ENCODE measurements around the gene ANAPC15.

Gene ANAPC15

DNA sequence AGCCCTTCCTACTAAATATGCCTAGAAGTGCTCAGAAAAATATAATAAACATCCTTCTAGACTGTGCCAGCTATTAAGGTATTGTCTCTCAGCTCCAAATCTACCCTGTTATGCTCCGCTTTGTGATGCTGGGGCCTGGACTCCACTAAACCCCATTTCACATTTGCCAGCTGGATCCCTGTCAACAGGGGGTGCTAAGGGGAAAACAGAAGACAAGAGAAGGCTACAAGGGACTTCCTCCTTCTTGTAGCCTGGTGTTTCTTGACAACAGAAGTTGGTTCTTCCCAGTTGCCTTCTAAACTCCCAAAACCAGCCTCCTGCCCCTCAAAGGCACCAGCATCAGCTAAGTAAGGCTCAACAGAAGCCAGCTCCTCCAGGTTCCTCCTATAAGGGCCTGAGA lies 37.4 kb downstream of the ANAPC15 start:
- Histone ChIP-seq H3K27me3 (ENCODE audit: low read depth) (no peaks in the 10 kb centered on the region), H3K9me3 (no peaks in the 10 kb centered on the region), H3K4me1 (peaks cover 8% of the 10 kb centered on the region), H3K4me3 (no peak overlapping the region), H3K36me3 (replicated peaks) (peaks cover 11% of the 10 kb centered on the region)
- no peak for DNase-seq (ENCODE audit: low spot score in 2 of 2)
- in situ Hi-C loops (cut with MboI; ENCODE audit: low sequenced_read_pairs), result no loop called here

DNA sequence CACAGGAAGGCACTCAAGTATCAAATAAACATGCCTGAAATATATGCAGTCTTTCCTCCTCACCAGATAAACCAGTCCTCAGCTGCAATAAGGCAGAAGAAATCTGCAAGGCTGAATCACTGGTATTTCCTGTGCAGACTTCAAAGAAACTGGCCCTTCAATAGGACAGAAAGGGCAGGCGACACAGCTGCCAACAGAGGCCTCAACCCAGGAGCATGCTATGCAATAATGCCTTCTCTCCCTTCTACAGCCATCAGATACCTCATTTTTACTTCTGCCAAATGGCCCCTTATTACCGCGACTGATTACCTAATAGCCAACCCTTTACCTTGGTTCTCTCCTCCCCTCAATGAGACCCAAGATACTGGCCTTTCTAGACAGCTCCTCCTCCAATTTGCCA lies 40.1 kb downstream of the ANAPC15 start:
- no peak for DNase-seq (ENCODE audit: low spot score in 2 of 2)
- Histone ChIP-seq H3K4me1 (no peaks in the 10 kb centered on the region), H3K27me3 (ENCODE audit: low read depth) (no peaks in the 10 kb centered on the region), H3K4me3 (no peak overlapping the region), H3K36me3 (replicated peaks) (peaks cover 26% of the 10 kb centered on the region), H3K9me3 (no peaks in the 10 kb centered on the region)
- in situ Hi-C loops (cut with MboI; ENCODE audit: low sequenced_read_pairs), result no loop called here

DNA sequence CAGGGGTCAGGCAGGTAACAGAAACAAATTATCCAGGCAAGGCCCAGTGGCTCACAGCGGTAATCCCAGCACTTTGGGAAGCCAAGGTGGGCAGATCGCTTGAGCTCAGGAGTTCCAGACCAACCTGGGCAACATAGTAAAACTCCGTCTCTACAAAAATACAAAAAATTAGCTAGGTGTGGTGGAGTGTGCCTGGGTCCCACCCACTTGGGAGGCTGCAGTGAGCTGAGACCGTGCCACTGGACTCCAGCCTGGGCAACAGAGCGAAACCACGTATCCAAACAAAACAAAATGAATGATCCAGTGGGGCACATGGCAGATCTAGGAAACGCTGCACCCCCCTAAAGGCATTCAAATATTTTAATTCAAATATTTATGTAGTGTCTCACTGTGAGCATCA lies 42.0 kb downstream of the ANAPC15 start:
- Histone ChIP-seq H3K27me3 (ENCODE audit: low read depth) (no peaks in the 10 kb centered on the region), H3K4me3 (no peak overlapping the region), H3K36me3 (replicated peaks) (peaks cover 36% of the 10 kb centered on the region), H3K9me3 (no peaks in the 10 kb centered on the region), H3K4me1 (no peaks in the 10 kb centered on the region)
- no peak for DNase-seq (ENCODE audit: low spot score in 2 of 2)
- in situ Hi-C loops (cut with MboI; ENCODE audit: low sequenced_read_pairs), result no loop called here

DNA sequence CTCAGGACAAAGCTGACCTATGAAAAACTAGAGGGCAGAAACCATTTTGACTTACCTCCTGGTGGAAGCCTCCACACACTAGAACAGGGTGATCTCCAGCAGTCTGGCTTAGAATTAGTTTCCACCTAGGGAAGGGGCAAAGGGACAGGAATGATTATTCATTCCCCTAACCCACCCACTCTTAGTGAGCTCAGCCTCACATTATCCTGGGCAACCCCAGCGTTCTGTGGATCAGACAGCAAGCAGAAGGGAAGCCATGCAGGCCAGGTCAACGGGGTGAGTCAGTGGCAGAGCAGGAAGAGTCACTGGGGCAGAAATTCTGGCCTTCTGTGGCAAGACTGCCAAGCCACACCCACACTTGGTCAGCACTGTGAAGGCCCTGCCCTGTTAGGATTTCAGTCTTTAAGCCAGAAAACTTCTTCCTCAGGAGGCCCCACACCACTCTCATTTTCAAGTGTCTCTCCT lies 42.7 kb downstream of the ANAPC15 start:
- Histone ChIP-seq H3K27me3 (ENCODE audit: low read depth) (no peaks in the 10 kb centered on the region), H3K36me3 (replicated peaks) (peaks cover 34% of the 10 kb centered on the region), H3K4me1 (no peaks in the 10 kb centered on the region), H3K9me3 (no peaks in the 10 kb centered on the region), H3K4me3 (no peak overlapping the region)
- in situ Hi-C loops (cut with MboI; ENCODE audit: low sequenced_read_pairs), result no loop called here
- no peak for DNase-seq (ENCODE audit: low spot score in 2 of 2)

DNA sequence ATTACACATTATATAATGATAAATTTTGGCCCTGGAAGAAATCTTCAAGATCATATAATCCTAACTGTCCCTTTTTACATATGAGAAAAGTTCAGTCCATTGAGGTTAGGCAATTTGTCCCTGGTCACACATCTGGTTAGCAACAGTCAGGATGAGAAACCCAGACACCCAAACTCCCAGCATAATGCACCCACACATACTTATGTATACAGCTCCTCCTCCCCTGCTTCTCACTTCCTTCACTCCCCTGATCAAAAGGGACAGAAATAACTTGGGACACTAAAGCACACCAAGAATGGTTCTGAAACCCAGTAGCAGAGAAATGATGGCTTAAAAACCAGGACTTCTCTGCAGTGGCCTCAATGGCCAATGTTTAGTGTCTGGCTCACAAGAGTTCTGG lies 43.3 kb downstream of the ANAPC15 start:
- DNase-seq (ENCODE audit: low spot score in 2 of 2), result no peak
- H3K9me3 ChIP-seq, result no peaks in the 10 kb centered on the region
- H3K27me3 ChIP-seq (ENCODE audit: low read depth), result no peaks in the 10 kb centered on the region
- in situ Hi-C loops (cut with MboI; ENCODE audit: low sequenced_read_pairs), result no loop called here
- peaks cover 38% of the 10 kb centered on the region for H3K36me3 ChIP-seq (replicated peaks)
- H3K4me3 ChIP-seq, result no peak overlapping the region
- H3K4me1 ChIP-seq, result no peaks in the 10 kb centered on the region

DNA sequence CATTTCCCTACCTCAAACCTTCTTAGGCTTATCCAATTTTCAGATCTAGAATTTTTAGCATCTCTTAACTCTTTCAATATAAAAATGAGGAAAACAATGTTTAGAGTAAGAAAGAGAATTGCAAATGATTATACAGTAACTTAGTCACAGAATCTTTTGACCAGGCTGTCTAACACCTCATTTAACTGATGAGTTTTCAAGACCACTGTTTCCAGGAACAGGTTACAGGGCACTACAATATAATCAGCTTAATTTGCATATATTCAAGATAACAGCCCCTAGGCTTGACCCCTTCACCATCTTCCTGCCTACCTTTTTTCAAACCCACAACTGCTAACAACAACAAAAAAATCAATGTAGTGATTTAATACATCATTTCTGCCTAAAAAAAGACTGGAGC lies 44.8 kb downstream of the ANAPC15 start:
- no peaks in the 10 kb centered on the region for H3K27me3 ChIP-seq (ENCODE audit: low read depth)
- no peak for DNase-seq (ENCODE audit: low spot score in 2 of 2)
- H3K9me3 ChIP-seq, result no peaks in the 10 kb centered on the region
- H3K36me3 ChIP-seq (replicated peaks), result peaks cover 41% of the 10 kb centered on the region
- H3K4me1 ChIP-seq, result no peaks in the 10 kb centered on the region
- no peak overlapping the region for H3K4me3 ChIP-seq
- in situ Hi-C loops (cut with MboI; ENCODE audit: low sequenced_read_pairs), result no loop called here

DNA sequence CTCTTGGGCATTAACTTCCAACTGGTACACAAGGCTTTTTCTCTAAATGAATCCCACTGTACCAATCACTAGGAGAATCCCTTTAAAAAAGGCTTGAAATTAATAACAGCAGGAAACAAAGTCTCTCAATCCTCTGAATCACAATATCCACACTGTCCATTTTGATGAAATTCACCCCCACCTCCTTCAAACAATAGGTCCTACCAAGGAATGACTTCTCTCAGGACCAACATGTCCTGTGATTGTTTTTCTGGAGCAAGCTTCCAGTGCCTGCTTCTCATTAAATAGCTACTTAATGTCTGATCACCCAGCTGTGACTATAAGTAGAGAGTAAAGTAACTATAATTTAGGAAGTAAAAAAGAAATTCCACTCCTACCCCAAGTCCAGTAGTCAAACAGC lies 45.2 kb downstream of the ANAPC15 start:
- Histone ChIP-seq H3K27me3 (ENCODE audit: low read depth) (no peaks in the 10 kb centered on the region), H3K4me3 (no peak overlapping the region), H3K4me1 (no peaks in the 10 kb centered on the region), H3K36me3 (replicated peaks) (peaks cover 43% of the 10 kb centered on the region), H3K9me3 (no peaks in the 10 kb centered on the region)
- in situ Hi-C loops (cut with MboI; ENCODE audit: low sequenced_read_pairs), result no loop called here
- no peak for DNase-seq (ENCODE audit: low spot score in 2 of 2)

DNA sequence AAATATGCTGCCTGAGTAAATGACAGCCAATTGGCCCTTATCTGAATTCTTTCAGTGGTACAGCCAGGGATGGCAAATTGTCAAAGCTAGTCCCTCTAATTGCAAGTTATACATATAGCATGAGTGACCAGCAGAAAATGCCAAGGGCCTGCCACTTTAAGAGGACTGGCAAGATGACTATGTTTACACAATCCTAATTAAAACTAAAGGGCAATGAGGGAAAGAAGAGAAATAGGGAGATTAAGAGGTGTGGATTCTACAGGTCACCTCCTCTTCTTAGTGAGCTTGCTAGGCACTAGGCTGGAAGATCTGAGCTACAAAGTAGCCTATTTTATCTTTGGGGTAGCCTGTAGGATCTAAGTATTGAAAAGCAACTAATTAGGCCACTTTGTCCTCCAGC lies 45.6 kb downstream of the ANAPC15 start:
- Histone ChIP-seq H3K4me3 (no peak overlapping the region), H3K9me3 (no peaks in the 10 kb centered on the region), H3K4me1 (no peaks in the 10 kb centered on the region), H3K36me3 (replicated peaks) (peaks cover 43% of the 10 kb centered on the region), H3K27me3 (ENCODE audit: low read depth) (no peaks in the 10 kb centered on the region)
- in situ Hi-C loops (cut with MboI; ENCODE audit: low sequenced_read_pairs), result no loop called here
- no peak for DNase-seq (ENCODE audit: low spot score in 2 of 2)

DNA sequence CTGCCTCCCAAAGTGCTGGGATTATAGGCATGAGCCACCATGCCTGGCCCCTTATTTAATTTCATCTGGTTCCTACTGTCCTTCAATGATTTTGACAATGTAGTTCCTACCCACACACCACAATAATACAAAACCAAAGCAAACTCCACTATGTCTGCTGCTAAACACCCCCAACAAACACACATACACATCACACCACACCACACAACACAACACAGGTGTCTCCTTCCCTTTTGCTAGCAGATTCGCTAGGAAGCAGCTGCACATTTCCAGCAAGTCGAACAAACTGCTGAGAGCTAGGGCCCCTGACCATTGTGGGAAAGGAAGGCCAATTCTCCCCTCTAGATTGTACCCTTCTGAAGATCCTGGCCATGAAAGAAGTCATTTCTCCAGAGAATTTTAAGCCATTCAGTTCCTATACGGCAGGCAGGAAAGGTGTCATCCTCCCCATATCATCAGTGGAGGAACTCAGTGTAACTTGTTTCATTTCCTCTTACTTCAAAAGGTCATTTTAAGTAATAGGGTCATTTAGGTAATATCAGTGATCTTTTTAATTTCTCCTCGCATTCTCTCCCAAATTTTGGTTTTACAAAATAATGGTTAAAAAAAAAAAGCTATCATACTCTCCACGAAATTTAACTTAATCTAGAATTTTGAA lies 50.6 kb downstream of the ANAPC15 start:
- no peaks in the 10 kb centered on the region for H3K27me3 ChIP-seq (ENCODE audit: low read depth)
- H3K4me3 ChIP-seq, result no peak overlapping the region
- no peak for DNase-seq (ENCODE audit: low spot score in 2 of 2)
- in situ Hi-C loops (cut with MboI; ENCODE audit: low sequenced_read_pairs), result no loop called here
- H3K4me1 ChIP-seq, result no peaks in the 10 kb centered on the region
- H3K36me3 ChIP-seq (replicated peaks), result peaks cover 23% of the 10 kb centered on the region
- no peaks in the 10 kb centered on the region for H3K9me3 ChIP-seq
